D721Med (cell line): ENCODE measurements around the gene MEX3C.

Experiments
- DNase-seq: peaks from one replicate; pipeline ENCODE4 v3.0.0; 2011; ENCODE audit warnings: low spot score; ENCODE audit not compliant: insufficient read length
- FAIRE-seq: peaks from 2 replicates; lab custom pipeline; 2011; peaks lifted over from hg19 to GRCh38; lab: Jason Lieb, UNC
- CTCF ChIP-seq: IDR thresholded peaks from 2 replicates; pipeline ENCODE4 v1.5.1; 2012; ENCODE audit warnings: mild to moderate bottlenecking, control low read depth; ENCODE audit not compliant: insufficient read depth; ENCODE audit errors: missing control alignments

Gene MEX3C

GRCh38 chr18:51227660-51228059, 30.2 kb upstream of the MEX3C start:
- FAIRE-seq (no peak), DNase-seq (no peak)
- TF ChIP-seq CTCF = no peak

- FAIRE-seq (no peak), DNase-seq (no peak)
- TF ChIP-seq CTCF = no peak
Measured at GRCh38 chr18:51226587-51227350, 29.3 kb upstream of the MEX3C start.

- TF ChIP-seq CTCF = no peak
- no peak for DNase-seq
- no peak for FAIRE-seq
Measured at GRCh38 chr18:51226068-51226467, 28.6 kb upstream of the MEX3C start.

GRCh38 chr18:51212606-51213005, 15.1 kb upstream of the MEX3C start:
- no peak for TF ChIP-seq CTCF
- FAIRE-seq (no peak), DNase-seq (no peak)

- TF ChIP-seq CTCF = no peak
- no peak for DNase-seq
- FAIRE-seq = no peak
Measured at GRCh38 chr18:51211552-51211951, 14.1 kb upstream of the MEX3C start.

GRCh38 chr18:51196811-51197660, 445 bp downstream of the MEX3C start:
- FAIRE-seq (no peak), DNase-seq (no peak)
- no peak for TF ChIP-seq CTCF
